OCI-LY7 (cell line): ENCODE data around the gene SPSB1. TPM values are rescaled to one million over a fixed set of nuclear protein-coding genes. Genes with fewer than 3 reads are reported as not detected.

Source experiments
- BruUV-seq: library from RNA; stranded (reverse); fragments of 400-500 nt; replicated peaks from 2 replicates; lab custom pipeline; 2021; lab: Mats Ljungman, UMichigan
- CTCF ChIA-PET: fragments of 300-600 bp; sonication (Branson Sonifier 250); formaldehyde crosslinking; loops from one replicate; lab custom pipeline; 2022; ENCODE audit warnings: antibody characterized with exemption; ENCODE audit not compliant: unreplicated experiment; lab: Charles Lee
- POLR2A ChIA-PET: fragments of 300-600 bp; sonication (Branson Sonifier 250); formaldehyde crosslinking; loops from one replicate; lab custom pipeline; 2022; ENCODE audit warnings: antibody characterized with exemption; lab: Charles Lee
- DNase-seq: peaks from one replicate; pipeline ENCODE4 v3.0.0-alpha.2; 2015; ENCODE audit warnings: low spot score
- H2AFZ ChIP-seq: fragments of 200-600 bp; sonication (generic), shearing (Covaris generic); 2 replicates; pipeline ENCODE4 v1.6.1; 2014; ENCODE audit warnings: mild to moderate bottlenecking, antibody characterized with exemption, low read length, moderate library complexity
- H3K27ac ChIP-seq: fragments of 200-600 bp; sonication (generic); 2 replicates; pipeline ENCODE4 v1.5.1; 2014; ENCODE audit warnings: mixed run types, low read depth, mild to moderate bottlenecking, moderate library complexity, low read length, inconsistent platforms; ENCODE audit not compliant: poor library complexity, severe bottlenecking
- H3K36me3 ChIP-seq: fragments of 200-600 bp; sonication (generic); 2 replicates; pipeline ENCODE4 v1.6.1; 2014; ENCODE audit warnings: mild to moderate bottlenecking, antibody characterized with exemption, low read length, moderate library complexity, mixed read lengths; ENCODE audit not compliant: insufficient read depth
- H3K4me1 ChIP-seq: fragments of 200-600 bp; sonication (generic); 2 replicates; pipeline ENCODE4 v1.5.1; 2014; ENCODE audit warnings: mild to moderate bottlenecking, low read length; ENCODE audit not compliant: insufficient read depth, poor library complexity, severe bottlenecking
- H3K4me2 ChIP-seq: fragments of 200-600 bp; sonication (generic); 2 replicates; pipeline ENCODE4 v1.6.1; 2014; ENCODE audit warnings: mild to moderate bottlenecking, low read length
- H3K4me3 ChIP-seq: fragments of 200-600 bp; sonication (generic); 2 replicates; pipeline ENCODE4 v1.5.1; 2014; ENCODE audit warnings: mild to moderate bottlenecking, low read depth, low read length; ENCODE audit not compliant: poor library complexity, severe bottlenecking
- H3K79me2 ChIP-seq: fragments of 200-600 bp; sonication (generic); 2 replicates; pipeline ENCODE4 v1.6.1; 2016; ENCODE audit warnings: low read depth, mild to moderate bottlenecking, low read length, moderate library complexity, mixed read lengths; ENCODE audit not compliant: insufficient read depth
- H3K9me2 ChIP-seq: fragments of 200-600 bp; sonication (generic); 2 replicates; pipeline ENCODE4 v1.6.1; 2016; ENCODE audit warnings: mild to moderate bottlenecking, low read length, mixed read lengths; ENCODE audit not compliant: insufficient read depth
- H3K9me3 ChIP-seq: fragments of 200-600 bp; sonication (generic); 2 replicates; pipeline ENCODE4 v1.6.1; 2014; ENCODE audit warnings: mild to moderate bottlenecking, mixed run types, low read length, mixed read lengths
- H4K20me1 ChIP-seq: fragments of 200-600 bp; sonication (generic); 2 replicates; pipeline ENCODE4 v1.6.1; 2014; ENCODE audit warnings: mild to moderate bottlenecking, antibody characterized with exemption, low read length, moderate library complexity, mixed read lengths; ENCODE audit not compliant: insufficient read depth
- CTCF ChIP-seq: fragments of 200-600 bp; sonication (generic); conservative IDR thresholded peaks from 2 replicates; pipeline ENCODE4 v1.5.1; 2014; ENCODE audit warnings: mild to moderate bottlenecking, antibody characterized with exemption, low read length, moderate library complexity, mixed read lengths
- EZH2phosphoT487 ChIP-seq: fragments of 200-600 bp; sonication (generic); IDR thresholded peaks from 2 replicates; pipeline ENCODE4 v1.6.1; 2018; ENCODE audit warnings: low read depth, borderline replicate concordance, mild to moderate bottlenecking, mixed run types, antibody characterized with exemption, low read length, moderate library complexity, mixed read lengths
- intact Hi-C: fragments of 100-400 bp; cut with micrococcal nuclease; formaldehyde crosslinking; loops from one replicate; pipeline ENCODE4 v1.10.0; 2022; ENCODE audit not compliant: unreplicated experiment
- total RNA-seq, 2 experiments: library from RNA; depleted of rRNA in 1 of 2; stranded (reverse); fragments of >200 nt in 1 of 2; shearing (Covaris generic) in 1 of 2; gene quantifications; 2 replicates each; pipeline ENCODE4 v1.2.3, GENCODE V29; 2014 to 2022

Gene SPSB1
- total RNA-seq, 2 experiments from 2014 or later, result 1.2 to 14.0 TPM

DNA sequence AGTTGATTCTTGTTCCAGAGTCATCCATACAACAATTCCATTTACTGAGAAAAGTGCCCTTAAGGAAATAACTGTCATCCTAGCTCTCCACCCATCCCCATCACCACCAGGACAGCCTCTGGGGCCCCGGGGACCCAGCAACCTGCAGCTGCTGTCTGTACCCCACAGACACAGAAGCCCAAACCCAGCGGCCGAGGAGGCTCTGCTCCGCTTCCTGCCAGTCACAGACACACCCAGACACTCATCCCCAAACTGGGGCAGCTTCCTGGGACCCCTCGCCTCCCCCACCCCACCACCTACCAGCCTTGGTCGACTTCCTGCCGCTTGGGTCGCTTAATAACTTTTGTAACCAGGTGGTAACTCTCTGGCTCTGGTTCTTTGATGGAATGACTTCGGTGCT is 125.0 kb downstream of the SPSB1 start:
- no peaks in the 10 kb centered on the region for H3K79me2 ChIP-seq
- TF ChIP-seq EZH2phosphoT487, result no peak
- no peak for TF ChIP-seq CTCF

GRCh38 chr1:9418851-9419250 is 126.2 kb downstream of the SPSB1 start:
- peak overlapping the region; percentile 74 for H3K27ac ChIP-seq
- H3K79me2 ChIP-seq, result no peaks in the 10 kb centered on the region
- H3K4me3 ChIP-seq, result no peak overlapping the region
- no peaks in the 10 kb centered on the region for H3K9me3 ChIP-seq
- no peak for DNase-seq
- no peaks in the 10 kb centered on the region for H3K9me2 ChIP-seq
- peak overlapping the region; percentile 38 for H3K4me2 ChIP-seq
- intact Hi-C loops, result no loop called here
- BruUV-seq, result no TSS peak
- H2AFZ ChIP-seq, result no peak overlapping the region
- peaks cover 98% of the 10 kb centered on the region for H3K4me1 ChIP-seq
- TF ChIP-seq EZH2phosphoT487, result no peak
- no peak for TF ChIP-seq CTCF
- ChIA-PET CTCF (interaction anchor here (0.6 kb wide), 1 partner anchor 317 kb away, joined by 4 read pairs; no protein-coding TSS in a partner anchor), POLR2A (interaction anchor here (0.9 to 1.2 kb wide), 3 partner anchors 10 to 19 kb away, joined by 3 to 7 read pairs (median 4); no protein-coding TSS in a partner anchor)
- H3K36me3 ChIP-seq, result no peaks in the 10 kb centered on the region
- no peaks in the 10 kb centered on the region for H4K20me1 ChIP-seq

More for the DNA sequence above, 125.0 kb downstream of the SPSB1 start:
- Histone ChIP-seq H3K36me3 (no peaks in the 10 kb centered on the region), H3K9me2 (no peaks in the 10 kb centered on the region), H2AFZ (peak overlapping the region; percentile 36; the same call in 1 of the 2 replicates), H3K4me2 (peak overlapping the region; percentile 69), H3K4me1 (peaks cover 97% of the 10 kb centered on the region), H3K4me3 (peak overlapping the region; percentile 54), H4K20me1 (no peaks in the 10 kb centered on the region), H3K9me3 (no peaks in the 10 kb centered on the region), H3K27ac (peak overlapping the region; percentile 74)
- intact Hi-C loops, result no loop called here
- no TSS peak for BruUV-seq
- ChIA-PET CTCF (no interaction called here), POLR2A (interaction anchor here (0.6 kb wide), 1 partner anchor 336 kb away, joined by 3 read pairs; no protein-coding TSS in a partner anchor)
- peak; percentile 58 for DNase-seq

Other genes starting within 250 kb of the SPSB1 start
- gene SLC2A5, start 223.3 kb upstream of the SPSB1 start, total RNA-seq (2014; rRNA removed; shearing (Covaris generic)), result 109 and 112 TPM in 2 replicates
- 123 and 183 TPM in 2 replicates for gene SLC2A5, start 223.3 kb upstream of the SPSB1 start, total RNA-seq (2022)
- gene GPR157, start 163.8 kb upstream of the SPSB1 start, total RNA-seq (2014; rRNA removed; shearing (Covaris generic)), result 1.1 and 1.4 TPM in 2 replicates
- gene GPR157, start 163.8 kb upstream of the SPSB1 start, total RNA-seq (2022), result 4.1 and 5.4 TPM in 2 replicates
- 8.2 and 8.5 TPM in 2 replicates for gene H6PD, start 58.1 kb upstream of the SPSB1 start, total RNA-seq (2014; rRNA removed; shearing (Covaris generic))
- 22.1 TPM in 2 replicates for gene H6PD, start 58.1 kb upstream of the SPSB1 start, total RNA-seq (2022)
- gene SLC25A33, start 246.6 kb downstream of the SPSB1 start, total RNA-seq (2014; rRNA removed; shearing (Covaris generic)), result 14.4 and 15.1 TPM in 2 replicates
- 14.1 and 16.5 TPM in 2 replicates for gene SLC25A33, start 246.6 kb downstream of the SPSB1 start, total RNA-seq (2022)